WERI-Rb-1 (cell line): ENCODE measurements around the gene TTC34.
"Not testable (repeated sequence)": the region's sequence is repeated elsewhere in the genome, so short reads cannot be mapped to it uniquely, and the experiment has no call there.

Source experiments
- DNase-seq: peaks from one replicate; pipeline ENCODE4 v3.0.0-alpha.2; 2020
- H3K27ac ChIP-seq: fragments of 250-450 bp; sonication (Bioruptor Pico); 2 replicates; pipeline ENCODE4 v1.5.1; 2020; ENCODE audit warnings: mild to moderate bottlenecking, moderate library complexity
- H3K27me3 ChIP-seq: fragments of 250-450 bp; sonication (Bioruptor Pico); 2 replicates; pipeline ENCODE4 v1.5.1; 2021; ENCODE audit warnings: mild to moderate bottlenecking, low read depth, moderate library complexity; ENCODE audit not compliant: insufficient read depth, severe bottlenecking
- H3K36me3 ChIP-seq: fragments of 250-450 bp; sonication (Bioruptor Pico); 2 replicates; pipeline ENCODE4 v1.5.1; 2020; ENCODE audit warnings: mild to moderate bottlenecking, moderate library complexity
- H3K4me3 ChIP-seq: 2 replicates; pipeline ENCODE4 v1.5.1; 2011; ENCODE audit warnings: low read depth, mild to moderate bottlenecking, control low read depth, low read length
- H3K9me3 ChIP-seq: fragments of 250-450 bp; sonication (Bioruptor Pico); 2 replicates; pipeline ENCODE4 v1.5.1; 2021; ENCODE audit warnings: mild to moderate bottlenecking, moderate library complexity; ENCODE audit not compliant: severe bottlenecking
- TF ChIP-seq, protein P1 (sequence below): IDR thresholded peaks from 2 replicates; pipeline ENCODE4 v1.5.1; 2011; ENCODE audit warnings: low read depth, mild to moderate bottlenecking, control low read depth, inconsistent platforms, low read length

Gene TTC34

DNA sequence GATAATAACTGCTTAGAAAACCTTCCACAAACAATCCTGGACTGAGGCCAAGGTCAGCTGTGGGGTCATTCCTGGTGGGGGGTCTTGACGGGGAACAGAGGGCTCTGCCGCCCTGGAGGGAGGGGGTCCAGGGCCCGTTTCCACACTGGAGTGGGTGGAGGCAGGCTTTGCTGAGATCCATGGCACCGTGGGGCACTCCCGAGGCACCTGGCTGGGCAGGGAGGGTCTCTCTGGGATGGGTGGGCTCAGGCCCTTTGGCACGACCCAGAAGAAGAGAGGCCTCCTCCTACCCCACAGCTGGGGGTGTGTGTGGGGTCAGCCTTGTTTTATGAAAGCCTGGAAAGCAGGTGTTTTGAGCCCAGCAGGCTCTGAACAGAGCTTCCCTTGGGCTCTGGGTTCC lies 173.7 kb downstream of the TTC34 start:
- TF ChIP-seq, protein P1, sequence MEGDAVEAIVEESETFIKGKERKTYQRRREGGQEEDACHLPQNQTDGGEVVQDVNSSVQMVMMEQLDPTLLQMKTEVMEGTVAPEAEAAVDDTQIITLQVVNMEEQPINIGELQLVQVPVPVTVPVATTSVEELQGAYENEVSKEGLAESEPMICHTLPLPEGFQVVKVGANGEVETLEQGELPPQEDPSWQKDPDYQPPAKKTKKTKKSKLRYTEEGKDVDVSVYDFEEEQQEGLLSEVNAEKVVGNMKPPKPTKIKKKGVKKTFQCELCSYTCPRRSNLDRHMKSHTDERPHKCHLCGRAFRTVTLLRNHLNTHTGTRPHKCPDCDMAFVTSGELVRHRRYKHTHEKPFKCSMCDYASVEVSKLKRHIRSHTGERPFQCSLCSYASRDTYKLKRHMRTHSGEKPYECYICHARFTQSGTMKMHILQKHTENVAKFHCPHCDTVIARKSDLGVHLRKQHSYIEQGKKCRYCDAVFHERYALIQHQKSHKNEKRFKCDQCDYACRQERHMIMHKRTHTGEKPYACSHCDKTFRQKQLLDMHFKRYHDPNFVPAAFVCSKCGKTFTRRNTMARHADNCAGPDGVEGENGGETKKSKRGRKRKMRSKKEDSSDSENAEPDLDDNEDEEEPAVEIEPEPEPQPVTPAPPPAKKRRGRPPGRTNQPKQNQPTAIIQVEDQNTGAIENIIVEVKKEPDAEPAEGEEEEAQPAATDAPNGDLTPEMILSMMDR: no peak
- H3K36me3 ChIP-seq: no peaks in the 10 kb centered on the region
- no peak overlapping the region for H3K4me3 ChIP-seq
- H3K27me3 ChIP-seq: peaks cover 84% of the 10 kb centered on the region
- DNase-seq: no peak
- H3K9me3 ChIP-seq: peaks cover 12% of the 10 kb centered on the region
- H3K27ac ChIP-seq: no peak overlapping the region

DNA sequence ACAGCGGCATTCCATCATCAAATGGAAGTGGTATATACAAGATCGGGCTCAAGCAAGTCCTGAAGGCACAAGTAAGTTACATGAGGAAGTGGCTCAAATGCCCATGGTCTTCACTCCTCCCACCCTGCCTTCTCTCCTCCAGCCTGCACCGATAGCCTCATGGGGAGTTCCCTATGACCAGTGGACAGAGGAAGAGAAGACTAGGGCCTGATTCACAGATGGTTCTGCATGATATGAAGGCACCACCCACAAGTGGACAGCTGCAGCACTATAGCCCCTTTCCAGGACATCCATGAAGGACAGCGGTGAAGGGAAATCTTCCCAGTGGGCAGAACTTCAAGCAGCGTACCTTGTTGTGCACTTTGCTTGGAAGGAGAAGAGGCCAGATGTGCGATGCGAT lies 175.7 kb downstream of the TTC34 start:
- peaks cover 85% of the 10 kb centered on the region for H3K27me3 ChIP-seq
- not testable (repeated sequence) for H3K36me3 ChIP-seq, H3K27ac ChIP-seq, DNase-seq, H3K4me3 ChIP-seq
- peaks cover 24% of the 10 kb centered on the region for H3K9me3 ChIP-seq

DNA sequence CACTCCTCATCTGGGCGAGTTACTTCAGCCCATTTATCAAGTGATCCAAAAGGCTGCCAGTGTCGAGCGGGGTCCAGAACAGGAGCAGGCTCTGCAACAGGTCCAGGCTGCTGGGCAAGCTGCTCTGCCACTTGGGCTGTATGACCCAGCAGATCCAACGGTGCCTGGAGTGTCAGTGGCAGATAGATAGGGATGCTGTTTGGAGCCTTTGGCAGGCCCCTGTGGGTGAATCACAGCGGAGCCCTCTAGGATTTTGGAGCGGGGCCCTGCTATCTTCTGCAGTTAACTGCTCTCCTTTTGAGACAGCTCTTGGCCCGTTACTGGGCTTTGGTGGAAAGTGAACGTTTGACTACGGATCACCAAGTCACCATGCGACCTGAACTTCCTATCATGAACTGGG lies 176.2 kb downstream of the TTC34 start:
- H3K27ac ChIP-seq: no peak overlapping the region
- peaks cover 24% of the 10 kb centered on the region for H3K9me3 ChIP-seq
- H3K36me3 ChIP-seq: no peaks in the 10 kb centered on the region
- H3K4me3 ChIP-seq: no peak overlapping the region
- peaks cover 86% of the 10 kb centered on the region for H3K27me3 ChIP-seq
- DNase-seq: no peak
- TF ChIP-seq, protein P1: no peak

DNA sequence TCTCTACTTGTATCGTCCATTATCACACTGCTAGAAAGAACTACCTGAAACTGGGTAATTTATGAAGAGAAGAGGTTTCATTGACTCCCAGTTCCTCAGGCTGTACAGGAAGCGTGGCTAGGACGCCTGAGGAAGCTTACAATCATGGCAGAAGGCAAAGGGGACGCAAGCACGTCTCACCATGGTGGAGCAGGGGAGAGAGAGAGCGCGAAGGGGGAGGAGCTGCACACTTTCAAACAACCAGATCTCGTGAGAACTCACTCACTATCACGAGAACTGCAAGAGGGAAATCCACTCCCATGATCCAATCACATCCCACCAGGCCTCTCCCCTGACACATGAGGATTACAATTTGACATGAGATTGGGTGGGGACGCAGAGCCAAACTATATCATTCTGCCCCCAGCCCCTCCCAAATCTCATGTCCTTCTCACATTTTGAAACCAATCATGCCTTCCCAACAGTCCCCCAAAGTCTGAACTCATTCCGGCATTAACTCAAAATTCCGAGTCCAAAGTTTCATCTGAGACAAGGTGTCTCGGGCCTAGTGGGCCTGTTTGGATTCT lies 176.7 kb downstream of the TTC34 start:
- Histone ChIP-seq H3K36me3 (no peaks in the 10 kb centered on the region), H3K4me3 (no peak overlapping the region), H3K27me3 (peaks cover 86% of the 10 kb centered on the region), H3K27ac (no peak overlapping the region), H3K9me3 (peaks cover 22% of the 10 kb centered on the region)
- no peak for DNase-seq
- TF ChIP-seq, protein P1: no peak

DNA sequence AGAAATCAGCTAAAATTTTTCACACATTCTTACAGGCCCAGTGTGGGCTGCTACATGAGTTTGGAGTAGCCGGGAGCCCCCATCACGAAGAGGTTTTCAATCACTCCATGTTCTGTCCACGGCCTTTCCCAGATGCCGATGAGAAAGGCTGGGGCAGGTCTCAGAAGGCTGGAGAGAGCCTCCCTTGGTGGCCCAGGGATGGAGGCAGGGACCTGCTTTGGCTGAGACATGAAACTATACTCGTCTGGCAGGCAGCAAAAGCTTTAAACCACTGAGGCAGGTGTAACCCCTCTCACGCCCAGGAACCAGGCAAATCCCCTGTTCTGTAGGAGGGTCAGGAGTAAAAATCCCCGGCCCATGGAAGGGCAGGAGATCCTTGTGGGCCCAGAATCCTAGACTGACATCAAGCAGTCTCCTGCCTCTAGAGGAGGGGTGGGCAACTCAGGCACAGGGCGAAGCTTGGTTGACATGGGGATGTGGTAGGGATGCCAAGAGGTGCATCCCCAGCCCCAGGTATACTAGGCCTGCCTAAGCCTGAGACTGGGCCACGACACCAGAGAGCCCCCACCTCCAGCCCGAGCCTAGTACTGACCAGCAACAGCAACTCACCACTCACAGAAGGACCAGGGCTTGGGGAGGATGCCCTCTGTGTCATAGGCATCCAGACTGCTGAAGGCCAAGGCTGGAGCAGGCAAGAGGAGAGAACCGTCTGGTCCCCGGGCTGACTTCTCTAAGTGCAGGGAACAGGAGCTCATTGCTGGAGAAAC lies 177.7 kb downstream of the TTC34 start:
- Histone ChIP-seq H3K9me3 (peaks cover 22% of the 10 kb centered on the region), H3K27ac (no peak overlapping the region), H3K36me3 (no peaks in the 10 kb centered on the region), H3K4me3 (no peak overlapping the region), H3K27me3 (peaks cover 88% of the 10 kb centered on the region)
- no peak for DNase-seq
- TF ChIP-seq, protein P1: no peak

DNA sequence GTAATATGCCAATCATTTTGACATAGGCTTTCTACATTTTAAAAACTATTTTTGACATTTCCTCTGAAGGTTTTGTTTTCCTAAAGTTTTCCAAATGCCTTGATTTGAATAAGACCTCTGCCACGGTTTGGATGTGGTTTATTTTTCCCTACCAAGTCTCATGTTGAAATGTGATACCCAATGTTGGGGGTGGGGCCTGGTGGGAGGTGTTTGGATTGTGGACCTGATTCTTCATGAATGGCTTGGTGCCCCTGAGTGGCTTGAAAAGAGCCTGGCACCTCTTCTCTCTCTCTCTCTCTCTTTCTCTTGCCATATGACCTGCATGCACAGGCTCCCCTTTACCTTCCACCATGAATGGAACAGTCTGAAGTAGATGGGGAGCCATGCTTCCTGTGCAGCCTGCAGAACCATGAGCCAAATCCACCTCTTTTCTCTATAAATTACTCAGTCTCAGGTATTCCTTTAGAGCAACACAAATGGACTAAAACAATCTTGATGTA lies 183.5 kb downstream of the TTC34 start:
- H3K36me3 ChIP-seq: no peaks in the 10 kb centered on the region
- H3K9me3 ChIP-seq: peaks cover 38% of the 10 kb centered on the region
- TF ChIP-seq, protein P1: no peak
- no peak for DNase-seq
- peaks cover 89% of the 10 kb centered on the region for H3K27me3 ChIP-seq
- H3K27ac ChIP-seq: no peak overlapping the region
- H3K4me3 ChIP-seq: no peak overlapping the region
